OCI-LY1 (cell line): ENCODE measurements around the gene TMEM89.

ENCODE experiments used
- CTCF ChIP-seq: fragments of 200-600 bp; sonication (generic), shearing (Covaris generic); IDR thresholded peaks from 2 replicates; pipeline ENCODE4 v1.5.1; 2017; ENCODE audit warnings: mild to moderate bottlenecking, antibody characterized with exemption, low read length, moderate library complexity, mixed read lengths
- EZH2 ChIP-seq: fragments of 200-600 bp; sonication (generic), shearing (Covaris generic); IDR thresholded peaks from 2 replicates; pipeline ENCODE4 v1.8.0; 2017; ENCODE audit warnings: borderline replicate concordance, mixed run types, mild to moderate bottlenecking, antibody characterized with exemption, low read length, moderate library complexity, mixed read lengths

- no peak for TF ChIP-seq CTCF
- no peak for TF ChIP-seq EZH2
These were observed 9.3 kb downstream of the TMEM89 start for GRCh38 chr3:48612309-48612708.
